K562 (cell line): ENCODE data around the gene PREX1. TPM values are rescaled to one million over a fixed set of nuclear protein-coding genes. Genes with fewer than 3 reads are reported as not detected.

Experiments
- ATAC-seq: fragments of 200-7000 bp; cut with Tn5 transposase; 3 replicates; pipeline ENCODE4 v1.9.1; 2020; ENCODE audit warnings: moderate library complexity
- BruUV-seq: library from RNA; stranded (reverse); fragments of 400-500 nt; replicated peaks from 2 replicates; lab custom pipeline; 2021; lab: Mats Ljungman, UMichigan
- CTCF ChIA-PET: fragments of 300-600 bp; formaldehyde crosslinking; extraction: SDS; loops from one replicate; lab custom pipeline; 2021; ENCODE audit warnings: low intra/inter-chr PET ratio; lab: Yijun Ruan, JAX
- POLR2A ChIA-PET: fragments of 300-600, 350-650 bp; sonication (Branson Sonifier 250); formaldehyde crosslinking; extraction: SDS; loops from one replicate; lab custom pipeline; 2021; ENCODE audit warnings: antibody characterized with exemption, inconsistent platforms; lab: Yijun Ruan, JAX
- DNase-seq, 4 experiments: peaks; one replicate each; pipeline versions ENCODE4 v3.0.0 to v3.0.0-alpha.2; 2011 to 2018; ENCODE audit warnings: low spot score in 3 of 4, mixed read lengths in 3 of 4; ENCODE audit errors: extremely low read depth in 1 of 4
- FAIRE-seq: peaks from 2 replicates; lab custom pipeline; 2011; peaks lifted over from hg19 to GRCh38; lab: Jason Lieb, UNC
- H2AFZ ChIP-seq: 2 replicates; pipeline ENCODE4 v1.6.0; 2011; ENCODE audit warnings: low read depth, low read length, control low read depth, inconsistent platforms
- H3K27ac ChIP-seq: fragments of 200-600 bp; 3 replicates; pipeline ENCODE4 v1.8.0; 2011; ENCODE audit warnings: low read depth, mild to moderate bottlenecking, control low read depth, inconsistent platforms, low read length, moderate library complexity, mixed read lengths; ENCODE audit errors: extremely low read depth
- H3K27me3 ChIP-seq, 2 experiments: fragments of 300-600 bp in 1 of 2; 2 replicates in 1 of 2; 3 replicates in 1 of 2; pipeline versions ENCODE4 v1.6.0 to v1.8.0; 2011; ENCODE audit warnings: inconsistent platforms in 2 of 2, low read length in 2 of 2, mild to moderate bottlenecking in 1 of 2, mixed read lengths in 1 of 2, moderate library complexity in 1 of 2; ENCODE audit not compliant: control insufficient read depth in 2 of 2, insufficient read depth in 2 of 2
- H3K36me3 ChIP-seq: fragments of 300-600 bp; 3 replicates; pipeline ENCODE4 v1.8.0; 2011; ENCODE audit warnings: mild to moderate bottlenecking, low read length, inconsistent platforms; ENCODE audit not compliant: control insufficient read depth, insufficient read depth
- H3K4me1 ChIP-seq, 2 experiments: fragments of 200-600 bp in 1 of 2; replicated peaks in 1 of 2; 2 replicates in 1 of 2; 3 replicates in 1 of 2; pipeline versions ENCODE4 v1.5.1 to v1.8.0; 2011; ENCODE audit warnings: inconsistent platforms in 2 of 2, low read length in 2 of 2, mild to moderate bottlenecking in 1 of 2, mixed read lengths in 1 of 2, moderate library complexity in 1 of 2; ENCODE audit not compliant: control insufficient read depth in 2 of 2, insufficient read depth in 2 of 2
- H3K4me2 ChIP-seq: 2 replicates; pipeline ENCODE4 v1.6.1; 2011; ENCODE audit warnings: low read length, control low read depth, inconsistent platforms, mixed read lengths; ENCODE audit not compliant: insufficient read depth
- H3K4me3 ChIP-seq: fragments of 200-600 bp; sonication (generic), shearing (Covaris generic); 2 replicates; pipeline ENCODE4 v1.5.1; 2016; ENCODE audit warnings: control low read depth, inconsistent platforms
- H3K79me2 ChIP-seq: fragments of 200-600 bp; 3 replicates; pipeline ENCODE4 v1.8.0; 2011; ENCODE audit warnings: low read length, inconsistent platforms; ENCODE audit not compliant: control insufficient read depth, insufficient read depth
- H3K9ac ChIP-seq, 2 experiments: 2 replicates each; pipeline versions ENCODE4 v1.6.0 to v1.6.1; 2011; ENCODE audit warnings: low read depth in 2 of 2, low read length in 2 of 2, control low read depth in 1 of 2, inconsistent platforms in 1 of 2, mild to moderate bottlenecking in 1 of 2, mixed read lengths in 1 of 2; ENCODE audit not compliant: insufficient read depth in 1 of 2
- H3K9me1 ChIP-seq: one replicate; pipeline ENCODE4 v1.6.0; 2011; ENCODE audit warnings: inconsistent platforms, mild to moderate bottlenecking, low read length, moderate library complexity; ENCODE audit not compliant: control insufficient read depth, insufficient read depth
- H3K9me3 ChIP-seq: replicated peaks from 2 replicates; pipeline ENCODE4 v1.5.1; 2011; ENCODE audit warnings: low read depth, low read length, inconsistent platforms; ENCODE audit not compliant: control insufficient read depth, insufficient read depth
- H4K20me1 ChIP-seq: replicated peaks from 2 replicates; pipeline ENCODE4 v1.6.1; 2011; ENCODE audit warnings: low read length, inconsistent platforms, mixed read lengths; ENCODE audit not compliant: control insufficient read depth, insufficient read depth
- ARHGAP35 ChIP-seq: fragments of 450-650 bp; IDR thresholded peaks from 2 replicates; pipeline ENCODE4 v1.6.1; 2018; ENCODE audit not compliant: partially characterized antibody
- BDP1 ChIP-seq: IDR thresholded peaks from 3 replicates; pipeline ENCODE4 v1.6.1; 2011; ENCODE audit not compliant: insufficient read length, insufficient read depth
- BHLHE40 ChIP-seq: IDR thresholded peaks from 2 replicates; pipeline ENCODE4 v1.6.1; 2011; ENCODE audit warnings: low read length, improper control_type of control experiment
- C11orf30 ChIP-seq: fragments of 450-650 bp; IDR thresholded peaks from 2 replicates; pipeline ENCODE4 v1.6.1; 2016; ENCODE audit warnings: low read depth, mild to moderate bottlenecking
- CTCFL ChIP-seq: IDR thresholded peaks from 2 replicates; pipeline ENCODE4 v1.6.1; 2011; ENCODE audit warnings: borderline replicate concordance, low read depth, mild to moderate bottlenecking, moderate library complexity, low read length; ENCODE audit not compliant: insufficient read depth, poor library complexity, severe bottlenecking
- FUS ChIP-seq: fragments of 200-400 bp; formaldehyde crosslinking; optimal IDR thresholded peaks from 2 replicates; pipeline ENCODE3; 2017; ENCODE audit warnings: low read depth, low read length
- GTF3C2 ChIP-seq: IDR thresholded peaks from 3 replicates; pipeline ENCODE4 v1.6.1; 2011; ENCODE audit warnings: borderline replicate concordance, mild to moderate bottlenecking, moderate library complexity; ENCODE audit not compliant: insufficient read length; ENCODE audit errors: extremely low read depth
- KDM1A ChIP-seq, 2 experiments: fragments of 450-650 bp; IDR thresholded peaks; 2 replicates each; pipeline ENCODE4 v1.6.1; 2016; ENCODE audit warnings: mild to moderate bottlenecking in 2 of 2
- POLR2A ChIP-seq: fragments of 450-650 bp; conservative IDR thresholded peaks from 2 replicates; pipeline ENCODE4 v1.6.1; 2016
- POU5F1 ChIP-seq: fragments of 150-350 bp; IDR thresholded peaks from 2 replicates; pipeline ENCODE4 v1.6.1; 2014; ENCODE audit warnings: borderline replicate concordance, low read length, low read depth, mild to moderate bottlenecking; ENCODE audit not compliant: partially characterized antibody
- VEZF1 ChIP-seq: fragments of 200-800 bp; sonication (Bioruptor generic); IDR thresholded peaks from 2 replicates; pipeline ENCODE4 v1.6.1; 2017; ENCODE audit warnings: missing genetic modification characterization, missing compliant biosample characterization
- ZBTB49 ChIP-seq: sonication (generic); formaldehyde crosslinking; IDR thresholded peaks from 2 replicates; pipeline ENCODE4 v1.8.0; 2022; ENCODE audit warnings: missing genetic modification reagents, mild to moderate bottlenecking, borderline replicate concordance
- ZNF707 ChIP-seq: fragments of 250-450 bp; sonication (Bioruptor Pico); conservative IDR thresholded peaks from 2 replicates; pipeline ENCODE4 v1.8.0; 2022; ENCODE audit warnings: inconsistent platforms, mild to moderate bottlenecking, moderate library complexity
- ZNF830 ChIP-seq: fragments of 250-450 bp; sonication (Bioruptor Pico); IDR thresholded peaks from 2 replicates; pipeline ENCODE4 v1.5.0; 2021; ENCODE audit warnings: mild to moderate bottlenecking
- WGBS: fragments of 100-300 bp; shearing (Covaris generic); methylation state at CpG from one replicate; pipeline ENCODE4 v1.1.6; 2016; ENCODE audit warnings: low coverage, mixed read lengths; ENCODE audit not compliant: insufficient coverage; ENCODE audit errors: missing lambda C conversion rate; 5-methylcytosine and 5-hydroxymethylcytosine counted together
- in situ Hi-C: fragments of 300-500 bp; cut with MboI; formaldehyde crosslinking; loops from 4 replicates; pipeline ENCODE4 v1.15.0; 2018; ENCODE audit warnings: inconsistent platforms, mixed read lengths
- intact Hi-C: fragments of 100-400 bp; cut with micrococcal nuclease; formaldehyde crosslinking; loops from 2 replicates; pipeline ENCODE4 v1.14.2; 2022
- polyA plus RNA-seq, 8 experiments: library from polyadenylated mRNA; depleted of rRNA in 4 of 8; stranded (reverse) in 5 of 8; unstranded in 3 of 8; fragments of >200 nt; fragmentation: Nextera tagmentation in 2 of 8; fragmentation: Illumina TruSeq in 1 of 8; extraction: Ambion mirVana in 2 of 8; extraction: Trizol in 1 of 8; gene quantifications; 2 replicates each; pipeline versions ENCODE4 v1.2.1 to v1.2.3, GENCODE V29; 2011 to 2014; ENCODE audit warnings: inconsistent platforms in 1 of 8, missing spikeins in 1 of 8
- total RNA-seq, 7 experiments: library from RNA; depleted of rRNA in 6 of 7; stranded (reverse); fragments of >200 nt in 6 of 7; fragmentation: Illumina TruSeq in 2 of 7; extraction: Trizol in 2 of 7; gene quantifications; 2 replicates each; pipeline versions ENCODE4 v1.2.1 to v1.2.3, GENCODE V29; 2011 to 2021; ENCODE audit warnings: low replicate concordance in 1 of 7

The PREX1 gene
- total and polyA plus RNA-seq, 9 of the 15 experiments (the other 6 are each of a cell fraction or from before 2014, with no cell fraction given), result 0.37 to 10.4 (median 4.8) TPM

- 52% methylated on average over 2 of the region's 2 CpGs for WGBS
- no peak overlapping the region for H3K4me2 ChIP-seq
- no peak overlapping the region for H3K27ac ChIP-seq
- intact Hi-C loops, result no loop called here
- BruUV-seq, result no TSS peak
- no peaks in the 10 kb centered on the region for H3K79me2 ChIP-seq
- no peak overlapping the region for H3K9ac ChIP-seq
- FAIRE-seq (no peak), ATAC-seq (no peak), DNase-seq (no peak)
- no peak overlapping the region for H2AFZ ChIP-seq
- H3K9me3 ChIP-seq, result no peaks in the 10 kb centered on the region
- in situ Hi-C loops, result no loop called here
- ChIA-PET POLR2A (no interaction called here), CTCF (no interaction called here)
- no peaks in the 10 kb centered on the region for H3K9me1 ChIP-seq
- H4K20me1 ChIP-seq, result no peaks in the 10 kb centered on the region
- peaks cover 14 to 24% of the 10 kb centered on the region in 2 experiments; a peak in 4 of 5 replicates for H3K4me1 ChIP-seq
- H3K4me3 ChIP-seq, result no peak overlapping the region
- no peaks in the 10 kb centered on the region for H3K27me3 ChIP-seq
- no peaks in the 10 kb centered on the region for H3K36me3 ChIP-seq
- no peak for TF ChIP-seq ZBTB49 (CRISPR knock-in tag)
- no peak for TF ChIP-seq BHLHE40
- no peak for TF ChIP-seq ZNF830 (CRISPR knock-in tag)
- no peak for TF ChIP-seq ARHGAP35
- TF ChIP-seq POU5F1, result no peak
- no peak for TF ChIP-seq GTF3C2
- no peak for TF ChIP-seq VEZF1
- TF ChIP-seq KDM1A (IDR thresholded peaks at IDR 0.05), result no peak
- TF ChIP-seq C11orf30, result no peak
- no peak for TF ChIP-seq FUS
- no peak for TF ChIP-seq POLR2A
- TF ChIP-seq CTCFL, result no peak
- no peak for TF ChIP-seq BDP1
- TF ChIP-seq ZNF707 (CRISPR knock-in tag), result no peak
Measured at GRCh38 chr20:48835390-48835789, 7.6 kb upstream of the PREX1 start.
